Measurements from ENCODE around the gene DDX10.

- no peak for TF ChIP-seq POLR2AphosphoS5 (IDR thresholded peaks at IDR 0.05; ENCODE audit: borderline replicate concordance, low read depth, low read length)
- no peak for TF ChIP-seq EZH2 (IDR thresholded peaks at IDR 0.05)
These were observed 137.6 kb downstream of the DDX10 start for GRCh38 chr11:108802492-108802891.
